HL-60 (cell line): ENCODE data around the gene MNAT1.

Source experiments
- POLR2AphosphoS5 ChIP-seq: IDR thresholded peaks from 2 replicates; pipeline ENCODE4 v1.6.1; 2012; ENCODE audit warnings: low read depth
- SPI1 ChIP-seq: IDR thresholded peaks from 2 replicates; pipeline ENCODE4 v1.6.1; 2012; ENCODE audit warnings: low read depth, mild to moderate bottlenecking, borderline replicate concordance
- TF ChIP-seq, protein P1 (sequence below): IDR thresholded peaks from one replicate; pipeline ENCODE4 v1.5.1; 2011; ENCODE audit warnings: low read length, control low read depth, inconsistent platforms; ENCODE audit not compliant: insufficient read depth

DNA sequence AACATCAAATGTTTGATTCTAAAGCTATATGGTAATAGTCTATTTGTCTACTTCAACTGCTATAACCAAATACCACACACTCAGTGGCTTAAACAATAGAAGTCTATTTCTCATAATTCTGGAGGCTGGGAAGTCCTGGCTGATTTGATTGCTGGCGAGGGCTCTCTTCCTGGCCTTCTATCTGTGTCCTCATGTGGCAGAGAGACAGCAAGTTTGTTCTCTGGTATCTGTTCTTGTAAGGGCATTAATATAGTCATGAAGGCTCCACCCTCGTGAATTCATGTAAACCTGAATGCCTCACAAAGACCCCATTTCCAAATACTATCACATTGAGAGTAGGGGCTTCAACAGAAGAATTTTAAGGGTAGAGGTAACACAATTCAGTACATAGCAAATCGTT, 212.2 kb downstream of the MNAT1 start:
- TF ChIP-seq, protein P1, sequence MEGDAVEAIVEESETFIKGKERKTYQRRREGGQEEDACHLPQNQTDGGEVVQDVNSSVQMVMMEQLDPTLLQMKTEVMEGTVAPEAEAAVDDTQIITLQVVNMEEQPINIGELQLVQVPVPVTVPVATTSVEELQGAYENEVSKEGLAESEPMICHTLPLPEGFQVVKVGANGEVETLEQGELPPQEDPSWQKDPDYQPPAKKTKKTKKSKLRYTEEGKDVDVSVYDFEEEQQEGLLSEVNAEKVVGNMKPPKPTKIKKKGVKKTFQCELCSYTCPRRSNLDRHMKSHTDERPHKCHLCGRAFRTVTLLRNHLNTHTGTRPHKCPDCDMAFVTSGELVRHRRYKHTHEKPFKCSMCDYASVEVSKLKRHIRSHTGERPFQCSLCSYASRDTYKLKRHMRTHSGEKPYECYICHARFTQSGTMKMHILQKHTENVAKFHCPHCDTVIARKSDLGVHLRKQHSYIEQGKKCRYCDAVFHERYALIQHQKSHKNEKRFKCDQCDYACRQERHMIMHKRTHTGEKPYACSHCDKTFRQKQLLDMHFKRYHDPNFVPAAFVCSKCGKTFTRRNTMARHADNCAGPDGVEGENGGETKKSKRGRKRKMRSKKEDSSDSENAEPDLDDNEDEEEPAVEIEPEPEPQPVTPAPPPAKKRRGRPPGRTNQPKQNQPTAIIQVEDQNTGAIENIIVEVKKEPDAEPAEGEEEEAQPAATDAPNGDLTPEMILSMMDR = no peak
- TF ChIP-seq POLR2AphosphoS5 (no peak), SPI1 (no peak)
